Esophagus squamous epithelium (tissue), 4 donors: Measurements from ENCODE around the gene HIVEP1.

Experiments
- CTCF ChIP-seq, 6 experiments: fragments of 450-650 bp in 4 of 6; fragments of 200-600 bp in 2 of 6; sonication (generic) in 2 of 6; IDR thresholded peaks; one replicate each; pipeline ENCODE4 v1.5.1; 2016 to 2019; ENCODE audit warnings: antibody characterized with exemption in 6 of 6, mild to moderate bottlenecking in 4 of 6, moderate library complexity in 4 of 6
- POLR2A ChIP-seq, 4 donors: fragments of 450-650 bp; IDR thresholded peaks; one replicate each; pipeline ENCODE4 v1.6.1; 2017; ENCODE audit warnings: antibody characterized with exemption in 4 of 4, mild to moderate bottlenecking in 4 of 4, moderate library complexity in 3 of 4

GRCh38 chr6:12047792-12048432 lies 35.8 kb downstream of the HIVEP1 start:
- TF ChIP-seq CTCF (IDR thresholded peaks at IDR 0.05) (no peak), POLR2A (IDR thresholded peaks at IDR 0.05) (no peak)
